ENCODE measurements around the gene SZRD1.

Gene SZRD1

DNA sequence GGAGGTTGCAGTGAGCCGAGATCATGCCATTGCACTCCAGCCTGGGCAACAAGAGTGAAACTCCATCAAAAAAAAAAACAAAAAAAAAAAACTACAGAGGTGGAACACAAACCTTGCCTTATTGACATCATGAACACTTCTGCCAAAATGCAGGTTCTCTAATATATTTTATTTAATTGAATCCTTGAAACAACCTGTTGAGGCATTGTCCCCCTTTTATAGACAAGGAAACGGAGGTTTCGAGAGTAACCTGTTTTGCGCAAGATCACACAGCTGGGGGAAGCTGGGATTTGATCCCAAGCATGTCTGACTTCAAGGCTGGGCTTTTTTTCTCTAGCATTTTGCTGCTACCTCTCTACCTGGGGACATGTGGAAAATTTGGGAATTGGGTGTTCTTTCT, 2.8 kb downstream of the SZRD1 start:
- TF ChIP-seq RARB (CRISPR knock-in tag; IDR thresholded peaks at IDR 0.05) (no peak), PPARA (CRISPR knock-in tag; IDR thresholded peaks at IDR 0.05; ENCODE audit: borderline replicate concordance) (no peak), SNAI2 (CRISPR knock-in tag; IDR thresholded peaks at IDR 0.05) (no peak), TOX (CRISPR knock-in tag; IDR thresholded peaks at IDR 0.05; ENCODE audit: borderline replicate concordance) (no peak)
- no peak for ATAC-seq

DNA sequence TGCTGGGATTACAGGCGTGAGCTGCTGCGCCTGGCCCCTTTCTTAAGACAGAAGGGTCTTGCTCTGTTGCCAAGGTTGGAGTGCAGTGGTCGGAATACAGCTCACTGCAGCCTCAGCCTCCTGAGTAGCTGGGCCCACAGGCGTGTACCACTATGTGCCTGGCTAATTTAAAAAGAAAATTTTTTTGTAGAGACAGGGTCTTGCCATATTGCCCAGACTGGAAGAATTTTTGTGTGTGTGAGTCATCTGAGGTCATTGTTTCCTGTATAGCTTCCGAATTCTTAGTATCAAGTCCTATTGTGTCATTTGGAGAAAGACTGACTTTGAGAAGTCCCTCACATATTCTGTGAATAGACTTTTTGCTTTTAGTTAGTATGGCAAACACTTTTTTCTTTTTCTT, 4.7 kb downstream of the SZRD1 start:
- TF ChIP-seq ISL1 (CRISPR knock-in tag; IDR thresholded peaks at IDR 0.05) (no peak), CREB5 (CRISPR knock-in tag; IDR thresholded peaks at IDR 0.05; ENCODE audit: low read depth) (0 out of 2 replicates have a peak, but pooled peaks have one; percentile 20)

DNA sequence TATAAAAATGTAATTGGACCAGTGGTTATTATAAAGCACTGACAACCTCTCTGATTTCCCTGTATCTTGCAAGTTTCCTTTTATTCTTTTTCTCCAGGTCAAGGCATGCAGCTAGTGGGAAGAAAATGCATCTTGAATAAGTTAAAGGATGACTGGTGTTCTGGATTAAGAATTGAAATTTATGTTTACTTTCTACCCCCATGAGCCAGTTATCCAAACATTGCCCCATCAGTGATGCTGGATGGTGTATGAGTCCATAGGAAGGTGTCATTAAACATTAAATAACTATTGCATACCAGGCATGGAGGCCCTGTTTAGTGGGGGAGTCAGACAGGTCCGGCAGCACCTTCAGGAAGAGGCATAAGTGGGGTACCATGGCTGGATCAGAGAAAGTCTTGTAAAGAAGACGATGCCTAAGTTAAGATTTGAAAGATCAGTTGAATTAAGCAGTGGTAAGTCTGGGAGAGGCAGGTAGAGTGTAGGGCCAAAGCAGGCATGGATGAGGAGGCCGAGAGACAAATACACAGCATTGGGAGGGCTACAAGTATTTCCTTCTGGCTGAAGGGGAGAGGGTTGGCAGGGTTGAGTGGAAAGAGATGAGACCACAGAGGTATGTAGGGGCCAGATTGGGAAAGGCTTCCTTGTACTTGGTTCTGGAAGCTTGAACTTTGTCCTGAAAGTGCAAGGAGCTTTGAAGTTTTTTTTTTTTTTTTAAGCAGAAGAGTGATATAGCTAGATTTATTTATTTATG, 5.7 kb downstream of the SZRD1 start:
- ATAC-seq, result no peak
- TF ChIP-seq ZFP3 (CRISPR knock-in tag; IDR thresholded peaks at IDR 0.05) (no peak), ZNF70 (CRISPR knock-in tag; IDR thresholded peaks at IDR 0.05) (no peak), OSR1 (CRISPR knock-in tag; IDR thresholded peaks at IDR 0.05) (no peak)

More for the DNA sequence above, 4.7 kb downstream of the SZRD1 start:
- ATAC-seq, result no peak

DNA sequence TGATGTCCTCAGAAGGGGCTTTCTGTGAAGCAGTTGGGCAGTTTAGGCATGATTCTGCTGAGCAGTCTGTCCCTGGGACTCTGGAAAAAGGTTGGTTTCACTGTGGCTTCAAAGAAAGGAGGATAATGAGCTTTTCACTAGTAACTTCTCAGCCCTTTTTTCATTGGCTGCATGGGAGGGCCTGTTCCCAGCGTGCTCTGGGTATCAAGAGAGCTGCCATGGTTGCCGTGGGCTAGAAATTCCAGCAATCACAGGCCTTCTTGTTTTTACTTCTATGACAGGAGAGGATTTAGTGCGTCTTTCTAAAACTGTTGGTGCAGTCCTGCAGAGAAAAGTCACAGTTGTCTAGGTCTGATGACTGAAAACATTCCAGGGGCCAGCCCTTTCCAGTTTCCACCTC, 7.2 kb downstream of the SZRD1 start:
- TF ChIP-seq ZNF70 (CRISPR knock-in tag; IDR thresholded peaks at IDR 0.05) (no peak), ZFP30 (CRISPR knock-in tag; IDR thresholded peaks at IDR 0.05) (no peak), ZNF565 (CRISPR knock-in tag; conservative IDR thresholded peaks at IDR 0.05; ENCODE audit: low read depth) (no peak), CREB5 (CRISPR knock-in tag; IDR thresholded peaks at IDR 0.05; ENCODE audit: low read depth) (no peak), ISL1 (CRISPR knock-in tag; IDR thresholded peaks at IDR 0.05) (no peak), TOX (CRISPR knock-in tag; IDR thresholded peaks at IDR 0.05; ENCODE audit: borderline replicate concordance) (no peak), GLIS3 (CRISPR knock-in tag; IDR thresholded peaks at IDR 0.05) (no peak), BACH2 (CRISPR knock-in tag; IDR thresholded peaks at IDR 0.05; ENCODE audit: borderline replicate concordance) (no peak), ZC3H10 (CRISPR knock-in tag; IDR thresholded peaks at IDR 0.05) (no peak), TCF4 (CRISPR knock-in tag; IDR thresholded peaks at IDR 0.05; ENCODE audit: borderline replicate concordance) (no peak), ESRRG (CRISPR knock-in tag; IDR thresholded peaks at IDR 0.05) (no peak), POU6F1 (CRISPR knock-in tag; IDR thresholded peaks at IDR 0.05; ENCODE audit: borderline replicate concordance, low read depth) (no peak), ARNTL (CRISPR knock-in tag; IDR thresholded peaks at IDR 0.05; ENCODE audit: borderline replicate concordance, low read depth) (no peak), CSDC2 (CRISPR knock-in tag; IDR thresholded peaks at IDR 0.05) (no peak)
- no peak for ATAC-seq

DNA sequence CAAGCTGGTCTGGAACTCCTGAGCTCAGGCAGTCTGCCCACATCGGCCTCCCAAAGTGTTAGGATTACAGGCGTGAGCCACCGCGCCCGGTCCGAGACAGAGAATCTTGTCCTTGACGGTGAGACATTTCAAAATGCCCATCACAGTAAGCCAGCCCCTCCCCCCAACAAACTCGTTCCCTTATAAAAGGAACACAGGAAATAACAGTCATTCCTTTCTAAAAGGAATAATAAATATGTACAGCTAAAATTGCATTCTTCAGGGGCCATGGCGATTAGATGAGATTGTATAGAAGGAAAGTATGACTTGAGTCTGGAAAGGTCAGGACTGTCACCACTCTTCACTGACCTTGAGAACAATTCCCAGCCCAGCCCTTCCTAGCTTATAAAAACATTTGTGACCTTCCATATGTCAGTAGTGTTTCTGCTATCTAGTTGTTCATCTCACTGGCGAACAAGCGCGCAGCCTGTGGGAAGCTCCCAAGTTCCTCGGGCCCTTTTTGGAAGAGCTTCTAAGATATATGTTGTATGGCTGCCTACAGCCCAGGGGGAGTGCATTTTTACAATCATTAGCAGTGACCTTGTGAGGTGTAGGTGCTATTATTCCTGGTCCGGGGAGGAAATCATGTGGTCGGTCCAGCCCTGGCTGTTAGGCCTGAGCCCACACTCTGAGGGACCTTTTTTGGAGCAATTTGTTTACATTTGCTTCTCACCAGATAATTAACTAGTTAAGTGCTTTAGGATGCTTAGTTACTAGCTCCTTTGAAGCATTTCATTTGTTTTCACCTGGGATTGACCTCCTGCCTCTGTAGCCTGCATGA, 8.7 kb downstream of the SZRD1 start:
- ATAC-seq, result peak; percentile 66
- TF ChIP-seq ISL1 (CRISPR knock-in tag; IDR thresholded peaks at IDR 0.05) (peak; percentile 74), RARB (CRISPR knock-in tag; IDR thresholded peaks at IDR 0.05) (no peak), ARNTL (CRISPR knock-in tag; IDR thresholded peaks at IDR 0.05; ENCODE audit: borderline replicate concordance, low read depth) (no peak), PPARA (CRISPR knock-in tag; IDR thresholded peaks at IDR 0.05; ENCODE audit: borderline replicate concordance) (no peak), BACH2 (CRISPR knock-in tag; IDR thresholded peaks at IDR 0.05; ENCODE audit: borderline replicate concordance) (no peak), ZNF70 (CRISPR knock-in tag; IDR thresholded peaks at IDR 0.05) (no peak), TCF4 (CRISPR knock-in tag; IDR thresholded peaks at IDR 0.05; ENCODE audit: borderline replicate concordance) (no peak), GLIS3 (CRISPR knock-in tag; IDR thresholded peaks at IDR 0.05) (no peak), CSRNP3 (CRISPR knock-in tag; IDR thresholded peaks at IDR 0.05) (no peak)

All from SK-N-SH treated with all-trans-retinoic acid at 6 μM for 48 hours (cell line).